22Rv1 (cell line): ENCODE measurements around the gene SKA1.

ENCODE experiments used
- ZFX ChIP-seq: fragments of 450-650 bp; IDR thresholded peaks from 2 replicates; pipeline ENCODE4 v1.6.1; 2017; ENCODE audit warnings: antibody characterized with exemption, borderline replicate concordance
- TF ChIP-seq, protein P1 (sequence below): fragments of 450-650 bp; IDR thresholded peaks from 2 replicates; pipeline ENCODE4 v1.5.1; 2017; ENCODE audit warnings: mild to moderate bottlenecking

GRCh38 chr18:50410894-50411293 is 36.0 kb downstream of the SKA1 start:
- TF ChIP-seq, protein P1, sequence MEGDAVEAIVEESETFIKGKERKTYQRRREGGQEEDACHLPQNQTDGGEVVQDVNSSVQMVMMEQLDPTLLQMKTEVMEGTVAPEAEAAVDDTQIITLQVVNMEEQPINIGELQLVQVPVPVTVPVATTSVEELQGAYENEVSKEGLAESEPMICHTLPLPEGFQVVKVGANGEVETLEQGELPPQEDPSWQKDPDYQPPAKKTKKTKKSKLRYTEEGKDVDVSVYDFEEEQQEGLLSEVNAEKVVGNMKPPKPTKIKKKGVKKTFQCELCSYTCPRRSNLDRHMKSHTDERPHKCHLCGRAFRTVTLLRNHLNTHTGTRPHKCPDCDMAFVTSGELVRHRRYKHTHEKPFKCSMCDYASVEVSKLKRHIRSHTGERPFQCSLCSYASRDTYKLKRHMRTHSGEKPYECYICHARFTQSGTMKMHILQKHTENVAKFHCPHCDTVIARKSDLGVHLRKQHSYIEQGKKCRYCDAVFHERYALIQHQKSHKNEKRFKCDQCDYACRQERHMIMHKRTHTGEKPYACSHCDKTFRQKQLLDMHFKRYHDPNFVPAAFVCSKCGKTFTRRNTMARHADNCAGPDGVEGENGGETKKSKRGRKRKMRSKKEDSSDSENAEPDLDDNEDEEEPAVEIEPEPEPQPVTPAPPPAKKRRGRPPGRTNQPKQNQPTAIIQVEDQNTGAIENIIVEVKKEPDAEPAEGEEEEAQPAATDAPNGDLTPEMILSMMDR, result no peak
- TF ChIP-seq ZFX, result no peak
